Ishikawa (cell line): Measurements from ENCODE around the gene POR.

Source experiments
- CEBPB ChIP-seq: IDR thresholded peaks from 2 replicates; pipeline ENCODE4 v1.6.1; 2012
- RAD21 ChIP-seq: IDR thresholded peaks from 2 replicates; pipeline ENCODE4 v1.6.1; 2012; ENCODE audit warnings: low read depth
- YY1 ChIP-seq: IDR thresholded peaks from 2 replicates; pipeline ENCODE4 v1.6.1; 2012; ENCODE audit warnings: low read depth

- TF ChIP-seq YY1 (no peak), RAD21 (no peak), CEBPB (no peak)
Measured at GRCh38 chr7:75988568-75989499, 73.9 kb downstream of the POR start.
